Right ventricle myocardium inferior (tissue), 1 donor: ENCODE results near the gene C1orf21. TPM values are rescaled to one million over a fixed set of nuclear protein-coding genes. Genes with fewer than 3 reads are reported as not detected.

Experiments used
- ATAC-seq: fragments of 200-7000 bp; cut with Tn5 transposase; one replicate; pipeline ENCODE4 v1.9.1; 2020; ENCODE audit warnings: mild to moderate bottlenecking, moderate library complexity
- DNase-seq: peaks from one replicate; pipeline ENCODE4 v3.0.0; 2021; ENCODE audit errors: missing footprints
- intact Hi-C: fragments of 100-400 bp; cut with DNase I; formaldehyde crosslinking; loops from one replicate; pipeline ENCODE4 v1.11.0; 2022
- total RNA-seq: library from RNA; stranded (reverse); fragmentation: NEBNext Ultra II Directional; extraction: Animal tissue kit (Norgen Biotek cat#: 25700); gene quantifications from one replicate; pipeline ENCODE4 v1.2.1, GENCODE V29; 2021
- donor health status: DM: no; HTN: yes; CAD: no; lungs with severe emphysema.

C1orf21 gene
- total RNA-seq, 1 donor from 2014 or later, result 54.5 TPM

GRCh38 chr1:184557423-184558347 is 170.9 kb downstream of the C1orf21 start:
- intact Hi-C loops, result no loop called here
- ATAC-seq, result no peak
- no peak for DNase-seq

GRCh38 chr1:184558691-184559090 is 171.9 kb downstream of the C1orf21 start:
- ATAC-seq (no peak), DNase-seq (no peak)

DNA sequence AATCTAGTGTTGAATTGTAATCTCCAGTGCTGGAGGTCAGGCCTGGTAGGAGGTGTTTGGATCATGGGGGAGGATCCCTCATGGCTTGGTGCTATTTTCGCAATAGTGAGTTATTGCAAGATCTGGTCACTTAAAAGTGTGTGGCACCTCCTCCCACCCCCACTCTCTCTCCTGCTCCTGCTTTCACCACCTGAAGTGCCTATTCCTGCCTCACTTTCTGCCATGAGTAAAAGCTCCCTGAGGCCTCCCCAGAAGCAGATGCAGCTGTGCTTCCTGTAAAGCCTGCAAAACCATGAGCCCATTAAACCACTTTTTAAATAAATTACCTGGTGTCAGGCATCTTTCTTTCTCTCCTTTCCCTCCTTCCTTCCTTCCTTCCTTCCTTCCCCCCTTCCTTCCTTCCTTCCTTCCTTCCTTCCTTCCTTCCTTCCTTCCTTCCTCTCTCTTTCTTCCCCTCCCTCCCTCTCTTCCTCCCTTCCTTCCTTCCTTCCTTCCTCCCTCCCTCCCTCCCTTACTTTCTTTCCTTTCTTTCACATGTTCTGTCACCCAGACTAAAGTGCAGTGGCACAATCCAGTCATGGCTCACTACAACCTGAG is 172.4 kb downstream of the C1orf21 start:
- intact Hi-C loops, result no loop called here
- ATAC-seq (no peak), DNase-seq (no peak)

More at GRCh38 chr1:184558691-184559090, 171.9 kb downstream of the C1orf21 start:
- intact Hi-C loops, result no loop called here

DNA sequence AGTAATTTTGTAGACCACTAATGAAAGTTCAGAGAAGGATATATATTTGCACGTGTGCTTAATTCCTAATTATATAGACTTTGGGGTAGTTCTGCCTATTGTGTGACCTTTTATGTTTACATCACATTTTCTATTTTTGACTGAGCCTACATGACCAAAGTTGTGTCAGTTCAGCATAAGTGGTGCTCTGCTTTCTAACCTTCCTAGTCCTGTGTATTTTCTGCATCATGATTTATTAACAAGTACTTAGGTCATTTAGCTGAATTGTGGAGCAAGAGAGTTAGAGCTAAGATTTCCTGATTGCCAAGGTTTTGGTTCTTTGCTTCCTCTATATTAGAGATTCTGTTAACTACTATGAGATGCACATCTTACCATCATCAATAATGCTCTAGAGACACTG is 176.0 kb downstream of the C1orf21 start:
- intact Hi-C loops, result loop anchor here (2.0 to 5.0 kb wide), 6 partner anchors 56 to 486 kb away; partner anchors contain the start of gene C1orf21
- no peak for DNase-seq
- ATAC-seq, result no peak

GRCh38 chr1:184563308-184563707 is 176.5 kb downstream of the C1orf21 start:
- intact Hi-C loops, result loop anchor here (2.0 to 5.0 kb wide), 6 partner anchors 56 to 486 kb away; partner anchors contain the start of gene C1orf21
- DNase-seq, result no peak
- peak; percentile 47 for ATAC-seq

- no peak for DNase-seq
- intact Hi-C loops, result no loop called here
- ATAC-seq, result no peak
Measured at GRCh38 chr1:184567009-184567408, 180.2 kb downstream of the C1orf21 start.

- intact Hi-C loops, result no loop called here
- ATAC-seq, result no peak
- no peak for DNase-seq
Measured at GRCh38 chr1:184567637-184568036, 180.8 kb downstream of the C1orf21 start.

GRCh38 chr1:184568148-184568547 is 181.3 kb downstream of the C1orf21 start:
- intact Hi-C loops, result no loop called here
- no peak for ATAC-seq

DNA sequence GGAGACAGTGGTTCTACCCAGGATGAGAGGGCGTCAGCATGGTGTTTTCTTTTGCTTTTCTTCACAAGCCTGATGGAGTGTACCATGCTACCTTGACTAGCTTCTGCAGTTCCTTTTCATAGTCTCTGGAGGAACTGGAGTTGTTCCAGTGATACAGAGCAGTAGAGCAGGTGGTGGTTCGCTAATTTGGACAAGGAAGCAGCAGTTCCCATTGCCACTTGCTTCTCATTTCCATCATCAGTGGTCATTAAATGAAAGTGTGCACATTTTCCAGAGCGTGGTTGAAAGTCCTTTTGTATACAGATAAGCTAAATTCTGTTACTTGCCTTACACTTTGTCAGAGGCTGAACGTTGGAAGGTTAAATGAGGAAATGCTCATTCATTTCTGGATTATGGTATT is 182.3 kb downstream of the C1orf21 start:
- ATAC-seq (no peak), DNase-seq (no peak)
- intact Hi-C loops, result no loop called here

More at GRCh38 chr1:184568148-184568547, 181.3 kb downstream of the C1orf21 start:
- no peak for DNase-seq

- DNase-seq (no peak), ATAC-seq (no peak)
- intact Hi-C loops, result no loop called here
Measured at GRCh38 chr1:184574588-184574987, 187.8 kb downstream of the C1orf21 start.

DNA sequence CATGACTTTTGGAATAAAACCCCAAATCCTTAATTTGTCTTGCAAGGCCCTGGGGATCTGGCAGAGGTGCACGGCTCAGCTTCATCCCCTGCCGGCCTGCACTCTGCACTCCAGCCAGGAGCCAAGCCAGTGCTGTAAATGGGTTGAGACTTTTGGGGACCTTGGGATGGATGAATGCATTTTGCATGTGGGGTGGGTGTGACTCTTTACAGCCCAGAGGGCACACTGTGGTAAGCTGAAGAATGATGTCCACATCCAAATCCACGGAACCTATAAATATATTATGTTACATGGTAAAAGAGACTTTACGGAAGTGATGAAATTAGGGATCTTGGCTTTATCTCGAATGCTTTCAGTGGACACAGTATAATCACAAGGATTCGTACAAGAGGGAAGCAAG is 190.0 kb downstream of the C1orf21 start:
- ATAC-seq, result peak; percentile 54
- intact Hi-C loops, result no loop called here
- DNase-seq, result no peak

- no peak for DNase-seq
- ATAC-seq, result peak; percentile 73
- intact Hi-C loops, result no loop called here
Measured at GRCh38 chr1:184577319-184577718, 190.5 kb downstream of the C1orf21 start.

DNA sequence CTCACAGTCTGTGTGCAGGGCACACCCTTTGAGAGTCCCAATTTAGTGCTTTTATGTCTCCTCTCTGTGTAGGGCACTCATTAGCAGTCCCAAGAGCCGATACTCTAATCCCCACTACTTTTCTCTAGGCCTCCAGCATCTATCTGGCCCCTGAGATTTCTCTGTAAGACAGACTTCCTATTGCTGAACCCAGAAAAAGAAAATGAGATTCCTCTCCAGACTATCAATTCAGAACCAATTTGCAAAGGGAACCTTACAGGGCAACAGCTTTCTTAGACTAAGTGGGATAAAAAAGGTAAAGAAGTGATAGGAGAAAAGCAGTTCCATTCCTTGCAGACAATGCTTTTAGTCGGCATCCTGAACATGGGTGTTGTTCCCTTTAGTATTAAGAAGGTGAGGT is 195.6 kb downstream of the C1orf21 start:
- intact Hi-C loops, result no loop called here
- no peak for ATAC-seq
- no peak for DNase-seq

DNA sequence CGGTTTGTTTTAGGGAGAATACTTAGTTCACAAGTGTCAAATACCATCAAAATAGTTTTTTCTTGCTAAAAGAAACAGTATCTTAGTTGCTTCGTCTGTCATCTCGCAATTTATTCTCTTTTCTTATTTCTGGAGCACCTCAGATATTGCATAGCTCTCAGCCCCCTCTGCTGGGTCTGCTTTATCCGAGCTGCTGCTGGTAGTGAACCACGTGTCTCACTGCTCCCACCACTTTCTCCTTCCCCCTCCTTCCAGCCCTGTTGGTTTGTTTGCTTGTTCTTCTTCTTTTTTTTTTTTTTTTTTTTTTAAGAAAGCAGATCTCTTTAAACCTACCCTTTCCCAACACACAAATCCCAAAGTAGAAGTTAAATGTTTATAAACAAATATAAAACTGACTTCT is 197.0 kb downstream of the C1orf21 start:
- no peak for DNase-seq
- intact Hi-C loops, result no loop called here
- ATAC-seq, result no peak

- DNase-seq (no peak), ATAC-seq (no peak)
- intact Hi-C loops, result no loop called here
Measured at GRCh38 chr1:184588701-184589100, 201.9 kb downstream of the C1orf21 start.

GRCh38 chr1:184590163-184590750 is 203.4 kb downstream of the C1orf21 start:
- intact Hi-C loops, result no loop called here
- no peak for ATAC-seq

GRCh38 chr1:184593597-184593996 is 206.8 kb downstream of the C1orf21 start:
- ATAC-seq, result no peak
- DNase-seq, result no peak
- intact Hi-C loops, result no loop called here

More at GRCh38 chr1:184590163-184590750, 203.4 kb downstream of the C1orf21 start:
- no peak for DNase-seq

DNA sequence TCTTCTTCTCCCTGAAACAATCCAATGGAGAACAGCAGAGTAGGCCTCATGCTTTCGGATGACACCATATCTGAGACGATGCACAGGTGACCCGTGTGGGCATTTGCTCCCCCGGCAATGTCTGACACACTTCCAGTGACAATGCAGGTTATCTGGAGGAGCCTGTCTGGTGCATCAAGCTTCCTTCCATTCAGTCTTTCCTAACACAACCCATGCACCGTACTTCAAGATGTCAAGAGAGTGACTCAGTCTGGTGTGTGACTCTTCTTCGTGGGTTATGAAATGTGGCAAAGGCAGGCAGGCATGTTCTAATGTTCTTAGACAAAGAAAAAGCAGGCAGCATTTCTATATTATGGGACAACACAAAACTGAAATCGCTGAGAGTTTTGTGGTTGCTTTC is 208.8 kb downstream of the C1orf21 start:
- intact Hi-C loops, result no loop called here
- no peak for ATAC-seq
- DNase-seq, result no peak

GRCh38 chr1:184596950-184597645 is 210.3 kb downstream of the C1orf21 start:
- ATAC-seq (no peak), DNase-seq (no peak)
- intact Hi-C loops, result no loop called here
